ENCODE data around the gene TNFSF18.
A peak's percentile ranks its signal among the peaks of the same experiment; 100 is the strongest.
"Not testable (repeated sequence)": the region's sequence is repeated elsewhere in the genome, so short reads cannot be mapped to it uniquely, and the experiment has no call there.

TNFSF18 gene

GRCh38 chr1:173050865-173051264, at the start of gene TNFSF18:
TNFSF18 (minus strand) TSS chr1:173050941; CDS start chr1:173050896, 45 bp downstream.
- DNase-seq: peak; percentile 61 to 85

DNA sequence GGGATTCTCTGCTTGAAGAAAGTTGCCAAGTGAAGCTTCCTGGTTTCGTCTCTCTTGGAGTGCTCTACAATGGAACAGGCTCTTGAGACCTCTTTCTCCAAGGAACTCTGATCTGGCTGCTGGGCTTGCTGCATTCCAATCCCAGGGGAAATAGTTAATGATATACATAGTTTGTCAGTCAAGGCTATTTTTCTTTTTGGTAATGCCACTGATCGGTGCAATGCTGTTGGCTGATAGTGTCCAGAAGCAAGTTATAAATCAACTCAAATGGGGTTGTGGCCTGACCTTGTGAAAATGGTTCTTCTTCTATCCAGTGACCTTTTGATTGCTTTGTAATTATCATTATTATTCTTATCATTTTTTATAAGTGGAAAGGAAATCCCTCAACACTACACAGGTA, 48.4 kb upstream of the TNFSF18 start:
- DNase-seq: no peak

- DNase-seq: no peak
These were observed 47.4 kb upstream of the TNFSF18 start for GRCh38 chr1:173098117-173098516.

- DNase-seq: no peak
These were observed 46.3 kb upstream of the TNFSF18 start for GRCh38 chr1:173097001-173097400.

DNA sequence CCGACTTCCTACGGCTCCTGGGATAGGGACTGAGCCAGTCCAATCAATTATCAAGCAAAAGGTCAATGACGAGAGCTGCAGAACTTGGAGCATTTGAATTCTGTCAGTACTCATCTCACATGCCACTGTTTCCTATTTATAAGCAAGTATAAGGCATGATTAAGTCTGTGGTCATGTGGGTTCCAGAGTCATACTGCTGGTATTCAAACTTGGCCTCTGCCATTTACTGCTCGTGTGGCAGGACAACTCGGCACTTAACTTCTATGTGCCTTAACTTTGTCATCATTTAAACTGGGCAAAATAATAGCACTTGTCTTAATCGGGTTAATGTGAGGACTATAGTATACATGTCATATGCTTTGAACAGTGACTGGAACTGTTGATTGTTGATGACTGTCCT, 44.9 kb upstream of the TNFSF18 start:
- no peak for DNase-seq

- DNase-seq: no peak
These were observed 43.8 kb upstream of the TNFSF18 start for GRCh38 chr1:173094541-173094940.

DNA sequence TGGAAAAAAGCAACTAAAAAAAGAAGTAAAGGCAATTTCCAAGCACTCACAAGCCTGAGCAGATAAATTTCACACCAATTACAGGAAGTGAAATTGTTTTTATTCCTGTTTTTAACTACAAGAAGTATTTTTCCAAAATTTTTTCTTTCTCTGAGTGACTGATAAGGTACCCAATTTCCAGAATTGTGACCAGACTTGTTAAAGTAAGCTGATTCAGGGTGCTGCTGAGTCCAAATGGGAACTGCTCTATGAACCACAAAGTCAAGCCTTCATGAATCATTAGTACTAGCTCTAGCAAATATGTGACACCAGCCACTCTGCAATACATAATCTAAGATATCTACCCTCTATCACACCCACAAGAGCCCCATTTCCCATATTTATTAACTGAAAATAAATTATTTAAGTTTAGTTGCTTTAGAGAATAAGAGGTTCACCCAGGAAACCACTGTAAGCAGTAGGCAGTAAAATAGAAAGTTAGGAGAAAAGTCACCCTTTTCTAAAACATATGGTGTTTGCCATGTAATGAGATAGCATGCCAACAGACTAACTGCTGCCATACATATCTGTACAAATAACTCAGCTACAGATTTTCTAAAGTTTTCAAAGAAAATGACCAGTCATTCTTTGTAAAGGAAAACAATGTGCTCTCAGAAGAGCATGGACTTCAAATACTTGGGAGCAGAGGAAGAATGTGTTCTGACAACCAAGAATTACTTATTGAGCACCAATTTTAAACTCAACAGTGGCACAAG, 43.1 kb upstream of the TNFSF18 start:
- DNase-seq: peak; percentile 34 to 41

DNA sequence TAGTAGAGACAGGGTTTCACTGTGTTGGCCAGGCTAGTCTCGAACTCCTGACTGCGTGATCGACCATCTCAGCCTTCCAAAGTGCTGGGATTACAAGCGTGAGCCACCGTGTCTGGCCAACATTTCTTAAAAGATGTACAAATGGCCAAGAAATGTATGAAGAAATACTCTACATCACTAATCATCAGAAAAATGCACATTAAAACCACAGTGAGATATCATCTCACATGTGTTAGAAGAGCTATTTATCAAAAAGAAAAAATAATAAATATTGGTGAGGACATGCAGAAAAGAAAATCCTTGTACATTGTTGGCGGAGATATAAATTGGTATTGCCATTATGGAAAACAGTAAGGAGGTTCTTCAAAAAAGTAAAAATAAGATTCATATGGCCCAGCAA, 33.6 kb upstream of the TNFSF18 start:
- no peak for DNase-seq

GRCh38 chr1:173082913-173083312, 32.2 kb upstream of the TNFSF18 start:
- DNase-seq: no peak

DNA sequence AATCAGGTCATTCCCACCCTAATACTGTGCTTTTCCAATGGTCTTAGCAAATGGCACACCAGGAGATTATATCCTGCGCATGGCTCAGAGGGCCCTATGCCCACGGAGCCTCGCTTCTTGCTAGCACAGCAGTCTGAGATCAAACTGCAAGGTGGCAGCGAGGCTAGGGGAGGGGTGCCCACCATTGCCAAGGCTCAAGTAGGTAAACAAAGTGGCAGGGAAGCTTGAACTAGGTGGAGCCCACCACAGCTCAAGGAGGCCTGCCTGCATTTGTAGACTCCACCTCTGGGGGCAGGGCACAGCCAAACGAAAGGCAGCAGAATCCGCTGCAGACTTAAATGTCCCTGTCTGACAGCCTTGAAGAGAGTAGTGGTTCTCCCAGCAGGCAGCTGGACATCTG, 23.5 kb upstream of the TNFSF18 start:
- DNase-seq: not testable (repeated sequence)

DNA sequence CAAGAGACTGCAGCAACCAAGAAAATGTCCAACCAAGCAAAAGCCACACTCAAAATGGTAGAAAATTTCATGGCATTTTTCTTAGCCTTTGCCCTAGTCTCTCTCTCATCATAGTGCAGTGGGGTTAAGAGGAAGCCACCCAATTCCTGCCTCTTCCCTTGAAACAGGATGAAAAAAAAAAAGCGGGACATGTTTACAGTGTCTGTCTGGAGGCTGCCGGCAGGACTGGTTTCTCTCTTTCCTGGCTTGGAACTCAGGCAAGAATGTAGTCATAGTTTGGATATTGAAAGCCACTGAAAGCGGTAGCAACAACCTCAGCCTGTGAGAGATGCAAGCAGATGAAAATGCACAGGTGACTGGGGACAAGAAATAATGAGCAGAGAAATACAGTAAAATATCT, 13.3 kb upstream of the TNFSF18 start:
- no peak for DNase-seq

GRCh38 chr1:173063171-173063570, 12.4 kb upstream of the TNFSF18 start:
- DNase-seq: no peak

DNA sequence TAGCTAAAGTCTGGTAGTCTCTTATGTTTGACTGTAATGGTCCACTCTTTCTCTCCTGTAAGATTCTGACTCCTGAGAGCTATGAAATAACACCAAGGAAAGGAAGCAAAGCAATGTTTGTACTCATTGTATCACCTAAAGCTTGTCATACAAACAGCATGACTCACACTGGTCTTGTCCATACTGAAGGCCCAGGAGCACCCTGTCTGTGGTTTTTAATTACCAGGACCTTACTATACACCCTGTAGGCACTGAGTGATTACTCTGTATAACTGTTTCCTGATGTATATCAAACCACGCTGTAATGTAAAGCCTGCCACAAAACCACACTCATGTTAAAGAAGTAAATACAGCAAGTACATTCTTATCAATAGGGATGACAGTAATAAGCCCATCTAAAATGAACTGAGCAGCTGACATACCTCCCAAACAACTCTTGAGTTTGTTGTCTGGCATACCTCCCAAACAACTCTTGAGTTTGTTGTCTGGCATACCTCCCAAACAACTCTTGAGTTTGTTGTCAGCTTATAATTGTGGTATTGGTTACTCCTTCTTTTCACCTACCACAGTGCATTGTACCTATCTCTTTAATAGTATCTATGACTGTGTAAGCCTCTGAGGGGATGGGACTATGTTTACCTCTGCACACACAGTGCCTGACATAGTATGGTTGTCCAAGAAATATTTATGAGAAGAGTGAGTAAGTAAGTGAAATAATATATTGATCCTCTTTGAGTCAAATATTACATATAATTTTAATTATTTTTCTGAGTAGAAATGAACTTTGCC, 11.6 kb upstream of the TNFSF18 start:
- no peak for DNase-seq

- no peak for DNase-seq
These were observed 7.8 kb upstream of the TNFSF18 start for GRCh38 chr1:173058556-173058955.

DNA sequence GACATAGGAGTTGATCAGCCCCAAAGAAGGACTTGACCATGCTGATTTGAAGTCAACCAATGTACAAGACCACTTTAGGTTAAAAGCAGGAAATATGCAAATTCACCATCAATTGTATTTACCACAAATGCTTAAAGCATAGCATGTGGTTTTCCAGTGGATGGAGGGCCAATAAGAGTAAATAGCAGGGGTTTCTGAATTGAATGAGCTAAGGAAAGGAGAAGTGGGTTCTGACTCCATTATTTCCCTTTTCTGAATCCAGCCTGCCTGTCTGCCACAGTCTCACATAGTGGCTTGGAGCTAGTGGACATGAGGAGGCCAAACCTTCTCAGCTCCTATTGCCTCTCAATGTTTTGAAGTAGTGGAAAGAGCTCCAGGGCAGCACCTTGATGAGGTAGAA, 7.2 kb upstream of the TNFSF18 start:
- DNase-seq: no peak

DNA sequence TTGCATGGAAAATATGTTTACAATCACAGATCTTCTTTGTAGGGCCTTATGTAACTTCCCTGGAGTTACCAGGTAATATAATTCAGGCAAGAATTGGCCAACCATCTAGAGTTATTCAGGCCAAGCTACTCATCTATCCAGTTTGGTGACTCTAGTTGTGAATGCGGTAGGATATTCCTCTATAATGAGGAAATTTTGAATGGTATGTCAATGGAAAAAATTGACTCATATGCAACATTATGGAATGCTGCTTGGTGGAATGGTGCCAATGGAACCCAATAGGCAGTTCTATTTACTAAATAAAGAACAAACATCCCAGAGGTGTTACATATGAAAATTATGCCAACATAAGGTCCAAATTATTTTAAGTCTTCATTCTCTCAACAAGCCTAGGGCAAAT, 5.6 kb upstream of the TNFSF18 start:
- no peak for DNase-seq

GRCh38 chr1:173052681-173053196, 2.0 kb upstream of the TNFSF18 start:
- peak; percentile 46 to 65 for DNase-seq

- DNase-seq: no peak
These were observed 1.5 kb downstream of the TNFSF18 start for GRCh38 chr1:173049322-173049633.

DNA sequence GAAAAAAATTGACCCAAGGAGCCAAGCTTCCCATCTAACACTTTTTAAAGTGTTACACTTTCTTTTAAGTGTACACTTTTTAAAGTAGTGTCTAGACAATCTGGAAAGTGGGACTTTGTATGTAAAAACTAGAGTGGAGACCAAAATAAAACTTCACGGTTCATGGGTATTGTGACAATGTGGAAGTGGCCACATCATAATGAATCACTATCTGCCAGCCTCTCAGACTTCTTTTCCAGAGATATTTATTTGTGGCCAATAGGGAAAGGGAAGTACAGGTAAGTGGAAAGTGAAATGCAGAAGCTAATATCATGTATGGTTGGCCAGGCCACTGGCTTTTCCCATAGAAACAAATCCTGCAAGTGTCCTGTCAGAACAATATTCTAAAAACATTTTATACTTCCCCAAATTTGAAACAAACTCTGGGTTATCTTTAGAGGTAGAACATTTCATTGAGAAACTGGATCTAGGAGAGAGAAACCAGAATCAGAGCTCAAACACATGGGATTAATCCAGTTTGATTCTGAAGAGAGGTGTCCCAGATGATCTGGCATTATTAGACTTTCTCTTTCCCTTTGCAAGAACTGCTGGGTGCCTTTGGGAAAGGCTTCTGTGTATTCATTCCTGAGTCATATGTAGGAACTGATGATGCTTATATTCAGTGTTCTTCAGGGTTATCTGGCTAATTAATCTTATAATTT, 2.0 kb downstream of the TNFSF18 start:
- DNase-seq: peak; percentile 40 to 68

GRCh38 chr1:173044656-173045055, 6.1 kb downstream of the TNFSF18 start:
- no peak for DNase-seq

- peak; percentile 35 to 46 for DNase-seq
These were observed 7.5 kb downstream of the TNFSF18 start for GRCh38 chr1:173043253-173043652.

- DNase-seq: no peak
These were observed 7.9 kb downstream of the TNFSF18 start for GRCh38 chr1:173042806-173043205.

- no peak for DNase-seq
These were observed 11.1 kb downstream of the TNFSF18 start for GRCh38 chr1:173039626-173040025.
